ENCODE results near the gene CFDP1. TPM values are rescaled to one million over a fixed set of nuclear protein-coding genes. Genes with fewer than 3 reads are reported as not detected.

CFDP1 gene
- total RNA-seq, 1 experiment from 2014 or later = 54.0 TPM

- DNase-seq (ENCODE audit: low spot score) = no peak
Measured at GRCh38 chr16:75374388-75374787, 58.9 kb downstream of the CFDP1 start.

- no peak for DNase-seq (ENCODE audit: low spot score)
Measured at GRCh38 chr16:75372236-75372856, 61.0 kb downstream of the CFDP1 start.

GRCh38 chr16:75371171-75371570, 62.1 kb downstream of the CFDP1 start:
- DNase-seq (ENCODE audit: low spot score) = no peak

GRCh38 chr16:75364286-75364791, 69.0 kb downstream of the CFDP1 start:
- DNase-seq (ENCODE audit: low spot score) = no peak

DNA sequence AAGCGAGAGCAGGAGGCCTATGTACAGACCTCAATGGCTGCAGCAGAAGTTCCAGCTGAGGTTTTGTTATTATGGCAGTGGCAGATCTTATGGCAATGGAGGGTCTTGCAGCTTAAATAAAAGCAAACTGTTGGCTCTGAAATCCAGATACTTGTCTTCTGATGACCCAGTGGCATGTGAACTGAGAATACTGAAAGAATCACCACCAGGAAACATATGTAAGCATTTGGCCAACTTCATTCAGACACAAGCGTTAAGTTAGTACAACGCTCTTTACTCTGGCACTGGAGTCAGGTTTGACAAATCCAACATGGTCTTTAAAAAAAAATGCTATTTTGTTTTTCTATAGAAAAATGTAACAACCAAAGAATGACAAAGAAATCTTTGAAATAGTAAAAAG, 70.5 kb downstream of the CFDP1 start:
- DNase-seq (ENCODE audit: low spot score) = no peak

- DNase-seq (ENCODE audit: low spot score) = no peak
Measured at GRCh38 chr16:75361936-75362335, 71.4 kb downstream of the CFDP1 start.

- no peak for DNase-seq (ENCODE audit: low spot score)
Measured at GRCh38 chr16:75354170-75354569, 79.1 kb downstream of the CFDP1 start.

- peak; percentile 79 for DNase-seq (ENCODE audit: low spot score)
Measured at GRCh38 chr16:75351183-75351582, 82.1 kb downstream of the CFDP1 start.

GRCh38 chr16:75345711-75346110, 87.6 kb downstream of the CFDP1 start:
- no peak for DNase-seq (ENCODE audit: low spot score)

- no peak for DNase-seq (ENCODE audit: low spot score)
Measured at GRCh38 chr16:75343941-75344340, 89.4 kb downstream of the CFDP1 start.

DNA sequence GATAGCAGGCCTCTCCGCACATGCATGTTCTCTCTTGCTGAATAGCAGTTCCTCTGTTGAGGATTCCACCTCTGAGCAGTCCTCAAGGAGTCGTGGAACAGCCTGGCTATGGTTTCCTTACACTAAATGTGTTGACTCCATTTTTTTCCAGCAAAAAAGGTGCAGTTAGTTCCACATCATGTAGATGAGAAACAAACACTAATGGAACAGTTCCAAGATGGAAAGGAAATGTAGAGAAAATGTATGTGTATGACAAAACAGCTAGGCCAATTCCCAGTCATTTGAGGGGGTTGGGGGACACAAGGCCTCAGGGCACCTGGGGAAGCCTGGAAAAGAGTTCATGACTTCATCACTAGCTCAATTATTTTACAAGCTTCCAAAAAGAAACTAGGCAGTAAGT, 90.0 kb downstream of the CFDP1 start:
- no peak for DNase-seq (ENCODE audit: low spot score)

DNA sequence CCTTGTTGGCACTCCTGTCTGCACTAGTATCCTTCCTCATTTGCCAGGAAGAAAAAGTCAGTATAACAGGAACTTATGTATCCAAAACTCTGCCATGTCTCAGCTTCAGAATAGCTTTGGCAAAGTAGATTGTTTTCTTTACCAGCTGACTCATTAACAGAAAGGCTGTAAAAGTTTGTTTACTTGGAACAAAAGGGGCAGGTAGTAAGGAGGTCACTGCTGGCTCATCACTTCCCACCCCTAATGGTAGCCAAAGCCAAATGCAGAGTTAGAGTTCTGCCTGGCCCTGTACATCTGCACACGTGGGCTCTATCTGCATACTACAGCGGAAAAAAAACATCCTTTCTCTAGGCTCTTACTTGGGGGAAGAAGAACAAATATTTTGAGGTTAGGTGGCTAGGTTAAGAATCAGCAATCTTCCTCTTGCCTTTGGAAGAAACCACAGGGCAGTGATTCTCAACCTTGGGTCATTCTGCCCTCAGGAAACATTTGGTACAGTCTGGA, 90.9 kb downstream of the CFDP1 start:
- DNase-seq (ENCODE audit: low spot score) = peak; percentile 85

GRCh38 chr16:75341564-75342307, 91.6 kb downstream of the CFDP1 start:
- DNase-seq (ENCODE audit: low spot score) = no peak

- DNase-seq (ENCODE audit: low spot score) = peak; percentile 58
Measured at GRCh38 chr16:75340741-75341491, 92.4 kb downstream of the CFDP1 start.

DNA sequence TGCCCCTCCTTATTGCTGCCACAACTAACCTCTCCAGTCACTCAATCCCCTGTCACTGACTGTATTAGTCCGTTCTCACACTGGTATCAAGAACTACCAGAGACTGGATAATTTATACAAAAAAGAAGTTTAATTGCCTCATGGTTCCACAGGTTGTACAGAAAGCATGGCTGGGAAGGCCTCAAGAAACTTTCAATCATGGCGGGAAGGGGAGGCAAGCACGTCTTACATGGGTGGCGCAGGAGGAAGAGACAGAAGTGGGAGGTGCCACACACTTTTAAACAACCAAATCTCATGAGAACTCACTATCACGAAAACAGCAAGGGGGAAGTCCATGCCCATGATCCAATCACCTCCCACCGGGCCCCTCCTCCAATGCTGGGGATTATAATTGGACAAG, 95.9 kb downstream of the CFDP1 start:
- DNase-seq (ENCODE audit: low spot score) = no peak

DNA sequence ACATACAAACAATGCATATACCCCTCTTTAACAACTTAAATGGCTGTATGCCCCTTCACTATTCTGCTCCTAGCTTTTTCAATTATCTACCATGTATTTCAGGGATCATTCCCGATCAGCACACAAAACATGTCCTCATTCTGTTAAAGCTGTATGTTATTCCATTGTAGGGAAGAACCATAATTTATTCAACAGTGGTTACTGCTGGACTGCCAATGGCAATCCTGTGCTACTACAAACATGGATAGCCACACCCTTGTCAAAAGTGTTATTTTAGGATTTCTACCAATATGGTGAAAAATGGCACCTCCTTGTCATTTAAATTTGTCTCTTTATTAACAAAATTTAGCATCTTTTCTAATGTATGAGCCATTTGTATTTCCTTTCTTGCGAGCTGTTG, 96.8 kb downstream of the CFDP1 start:
- DNase-seq (ENCODE audit: low spot score) = no peak

DNA sequence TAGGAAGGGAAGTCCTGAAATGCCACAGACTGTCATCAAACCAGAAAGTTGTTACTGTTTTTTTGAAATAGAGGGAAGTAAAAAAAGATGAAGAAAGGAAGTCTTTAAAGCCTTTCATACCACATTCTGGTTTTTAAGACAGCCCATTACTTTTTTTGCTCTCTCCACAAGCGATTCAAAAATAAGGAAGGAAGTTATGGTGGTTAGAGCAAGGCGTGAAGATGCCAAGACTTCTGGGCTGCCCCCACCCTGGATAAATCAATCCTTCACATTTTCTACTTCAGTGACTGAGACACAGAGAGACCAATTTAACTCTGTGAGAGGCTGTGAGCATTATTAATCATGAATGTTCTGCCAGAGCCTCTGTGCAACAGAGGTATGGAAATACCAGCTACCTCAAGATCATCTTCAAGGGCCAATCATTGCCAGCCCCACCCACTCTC, 99.6 kb downstream of the CFDP1 start:
- DNase-seq (ENCODE audit: low spot score) = no peak

DNA sequence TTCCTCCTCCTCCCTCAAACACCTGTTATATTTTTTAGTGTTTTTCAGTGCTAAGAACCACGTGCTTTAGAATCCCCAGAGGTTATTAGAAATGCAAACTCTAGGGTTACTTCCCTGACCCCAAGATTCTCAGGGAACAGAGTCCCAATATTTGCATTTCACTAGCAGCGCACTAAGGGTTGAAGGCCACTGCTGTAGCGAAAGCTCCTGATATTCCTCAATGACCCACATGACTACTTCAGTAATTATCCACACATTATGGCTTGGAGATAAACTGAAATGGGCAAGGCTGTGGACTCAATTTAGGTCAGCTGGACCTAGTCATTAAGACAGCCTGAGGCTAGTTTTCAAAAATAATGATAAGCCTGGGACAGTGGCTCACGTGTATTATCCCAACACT, 103.4 kb downstream of the CFDP1 start:
- no peak for DNase-seq (ENCODE audit: low spot score)

DNA sequence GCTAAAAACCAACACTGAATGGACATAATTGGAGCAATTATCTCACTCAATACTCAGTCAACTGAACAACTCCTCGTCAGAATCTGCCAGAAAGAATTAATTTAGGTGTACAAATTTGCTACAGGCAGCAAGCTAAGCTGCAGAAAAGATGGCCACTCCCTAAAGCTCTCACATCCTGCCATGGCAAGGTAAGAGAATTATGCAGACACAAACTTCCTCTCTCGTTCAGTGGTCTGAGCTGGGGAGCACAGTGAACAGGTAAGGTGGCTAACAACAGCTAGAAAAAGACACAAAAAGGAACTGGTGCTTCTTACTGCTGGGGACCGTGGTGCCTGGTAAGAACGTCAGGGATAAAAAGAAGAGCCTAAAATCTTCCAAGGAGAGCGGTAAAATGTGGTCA, 107.0 kb downstream of the CFDP1 start:
- no peak for DNase-seq (ENCODE audit: low spot score)

DNA sequence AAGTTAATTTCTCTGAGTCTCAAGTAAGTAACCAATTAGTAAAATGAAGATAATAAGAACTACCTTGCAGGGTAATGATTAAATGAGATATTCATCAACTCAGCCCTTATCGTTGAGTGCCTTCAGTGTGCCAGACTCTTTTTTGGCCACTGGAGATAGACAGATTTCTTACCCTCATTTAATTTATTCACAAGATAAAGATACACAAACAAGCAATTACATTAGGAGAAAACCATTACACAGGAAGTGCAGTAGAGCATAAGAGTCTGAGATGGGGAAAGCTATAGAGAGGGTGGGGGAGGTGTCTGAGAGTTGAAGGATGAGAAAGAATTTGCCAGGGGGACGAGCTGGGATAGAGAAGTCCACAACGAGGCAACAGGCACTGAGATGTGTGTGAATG, 109.4 kb downstream of the CFDP1 start:
- no peak for DNase-seq (ENCODE audit: low spot score)

GRCh38 chr16:75323198-75323597, 110.1 kb downstream of the CFDP1 start:
- DNase-seq (ENCODE audit: low spot score) = no peak

GRCh38 chr16:75322740-75323139, 110.6 kb downstream of the CFDP1 start:
- peak; percentile 54 for DNase-seq (ENCODE audit: low spot score)
